ENCODE data around the gene ALPG.
"Not testable (repeated sequence)": the region's sequence is repeated elsewhere in the genome, so short reads cannot be mapped to it uniquely, and the experiment has no call there.

ALPG gene

GRCh38 chr2:232388324-232388891 lies 18.2 kb upstream of the ALPG start:
- DNase-seq, result no peak
- H3K27me3 ChIP-seq (ENCODE audit: insufficient read depth, low read depth, severe bottlenecking), result peaks cover 23% of the 10 kb centered on the region
- H3K4me3 ChIP-seq (ENCODE audit: low read depth, low read length), result no peak overlapping the region
- TF ChIP-seq, protein P1, sequence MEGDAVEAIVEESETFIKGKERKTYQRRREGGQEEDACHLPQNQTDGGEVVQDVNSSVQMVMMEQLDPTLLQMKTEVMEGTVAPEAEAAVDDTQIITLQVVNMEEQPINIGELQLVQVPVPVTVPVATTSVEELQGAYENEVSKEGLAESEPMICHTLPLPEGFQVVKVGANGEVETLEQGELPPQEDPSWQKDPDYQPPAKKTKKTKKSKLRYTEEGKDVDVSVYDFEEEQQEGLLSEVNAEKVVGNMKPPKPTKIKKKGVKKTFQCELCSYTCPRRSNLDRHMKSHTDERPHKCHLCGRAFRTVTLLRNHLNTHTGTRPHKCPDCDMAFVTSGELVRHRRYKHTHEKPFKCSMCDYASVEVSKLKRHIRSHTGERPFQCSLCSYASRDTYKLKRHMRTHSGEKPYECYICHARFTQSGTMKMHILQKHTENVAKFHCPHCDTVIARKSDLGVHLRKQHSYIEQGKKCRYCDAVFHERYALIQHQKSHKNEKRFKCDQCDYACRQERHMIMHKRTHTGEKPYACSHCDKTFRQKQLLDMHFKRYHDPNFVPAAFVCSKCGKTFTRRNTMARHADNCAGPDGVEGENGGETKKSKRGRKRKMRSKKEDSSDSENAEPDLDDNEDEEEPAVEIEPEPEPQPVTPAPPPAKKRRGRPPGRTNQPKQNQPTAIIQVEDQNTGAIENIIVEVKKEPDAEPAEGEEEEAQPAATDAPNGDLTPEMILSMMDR (IDR thresholded peaks at IDR 0.05; ENCODE audit: low read depth, low read length), result no peak
- H3K9me3 ChIP-seq (ENCODE audit: severe bottlenecking), result peaks cover 3% of the 10 kb centered on the region
- H3K27ac ChIP-seq, result no peak overlapping the region
- H3K36me3 ChIP-seq, result no peaks in the 10 kb centered on the region

DNA sequence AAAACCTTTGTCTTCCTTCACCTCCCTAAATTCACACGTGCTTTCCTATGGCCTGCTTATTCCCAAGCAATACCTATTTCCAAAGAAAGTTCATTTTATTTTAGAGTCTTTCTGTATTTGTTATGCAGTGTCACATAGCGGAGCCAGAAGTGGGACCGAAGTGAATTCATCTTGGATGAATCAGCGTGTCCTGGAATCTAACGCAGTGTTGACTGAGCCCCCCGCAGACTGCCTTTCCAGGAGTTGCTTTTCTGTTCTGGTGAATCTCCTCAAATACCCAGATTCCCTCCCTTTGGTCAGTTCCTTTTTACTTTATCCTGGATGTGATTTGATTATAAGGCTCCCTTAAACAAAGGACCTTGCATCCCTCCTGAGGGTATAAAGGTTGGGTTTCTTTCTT lies 17.3 kb upstream of the ALPG start:
- Histone ChIP-seq H3K27ac (no peak overlapping the region), H3K4me3 (ENCODE audit: low read depth, low read length) (no peak overlapping the region), H3K27me3 (ENCODE audit: insufficient read depth, low read depth, severe bottlenecking) (peaks cover 23% of the 10 kb centered on the region), H3K36me3 (no peaks in the 10 kb centered on the region), H3K9me3 (ENCODE audit: severe bottlenecking) (peaks cover 3% of the 10 kb centered on the region)
- DNase-seq, result no peak
- TF ChIP-seq, protein P1 (IDR thresholded peaks at IDR 0.05; ENCODE audit: low read depth, low read length), result no peak

DNA sequence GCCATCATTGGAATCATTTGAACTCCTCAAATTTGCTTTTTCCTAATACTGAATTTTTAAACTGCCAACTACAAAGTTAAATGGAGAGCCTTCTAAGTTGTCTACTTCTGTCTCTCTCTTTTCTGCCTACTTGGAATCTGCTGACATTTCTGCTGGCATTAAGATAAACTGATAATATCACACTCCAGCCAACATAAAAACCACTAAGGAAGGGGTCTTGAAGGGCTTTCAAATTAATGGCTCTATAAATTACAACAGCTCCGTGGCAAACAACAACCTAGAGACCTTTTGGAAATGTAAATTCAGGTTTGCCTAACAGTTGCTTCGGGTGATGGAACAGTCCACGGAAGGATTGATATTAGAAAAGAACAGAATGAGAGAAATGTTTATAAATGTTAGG lies 16.0 kb upstream of the ALPG start:
- no peaks in the 10 kb centered on the region for H3K36me3 ChIP-seq
- peaks cover 3% of the 10 kb centered on the region for H3K9me3 ChIP-seq (ENCODE audit: severe bottlenecking)
- TF ChIP-seq, protein P1 (IDR thresholded peaks at IDR 0.05; ENCODE audit: low read depth, low read length), result no peak
- H3K4me3 ChIP-seq (ENCODE audit: low read depth, low read length), result no peak overlapping the region
- no peak overlapping the region for H3K27ac ChIP-seq
- DNase-seq, result no peak
- peaks cover 19% of the 10 kb centered on the region for H3K27me3 ChIP-seq (ENCODE audit: insufficient read depth, low read depth, severe bottlenecking)

- Histone ChIP-seq H3K9me3 (ENCODE audit: severe bottlenecking) (no peaks in the 10 kb centered on the region), H3K27me3 (ENCODE audit: insufficient read depth, low read depth, severe bottlenecking) (no peaks in the 10 kb centered on the region), H3K36me3 (no peaks in the 10 kb centered on the region), H3K27ac (no peak overlapping the region), H3K4me3 (ENCODE audit: low read depth, low read length) (no peak overlapping the region)
- DNase-seq, result no peak
- TF ChIP-seq, protein P1 (IDR thresholded peaks at IDR 0.05; ENCODE audit: low read depth, low read length), result no peak
Measured at GRCh38 chr2:232393556-232393955, 13.1 kb upstream of the ALPG start.

DNA sequence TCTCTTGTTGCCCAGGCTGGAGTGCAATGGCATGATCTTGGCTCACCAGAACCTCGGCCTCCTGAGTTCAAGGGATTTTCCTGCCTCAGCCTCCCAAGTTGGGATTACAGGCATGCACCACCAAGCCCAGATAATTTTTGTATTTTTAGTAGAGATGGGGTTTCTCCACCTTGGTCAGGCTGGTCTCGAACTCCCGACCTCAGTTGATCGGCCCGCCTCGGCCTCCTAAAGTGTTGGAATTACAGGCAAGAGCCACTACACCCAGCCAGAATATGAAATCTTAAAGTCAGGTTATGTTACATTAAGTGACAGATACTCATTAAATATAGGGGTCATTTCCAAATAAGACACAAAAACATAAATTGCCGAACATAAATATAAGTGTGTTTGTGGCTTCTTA lies 12.2 kb upstream of the ALPG start:
- not testable (repeated sequence) for H3K36me3 ChIP-seq; H3K27me3 ChIP-seq (ENCODE audit: insufficient read depth, low read depth, severe bottlenecking); H3K27ac ChIP-seq; H3K4me3 ChIP-seq (ENCODE audit: low read depth, low read length); H3K9me3 ChIP-seq (ENCODE audit: severe bottlenecking); DNase-seq

DNA sequence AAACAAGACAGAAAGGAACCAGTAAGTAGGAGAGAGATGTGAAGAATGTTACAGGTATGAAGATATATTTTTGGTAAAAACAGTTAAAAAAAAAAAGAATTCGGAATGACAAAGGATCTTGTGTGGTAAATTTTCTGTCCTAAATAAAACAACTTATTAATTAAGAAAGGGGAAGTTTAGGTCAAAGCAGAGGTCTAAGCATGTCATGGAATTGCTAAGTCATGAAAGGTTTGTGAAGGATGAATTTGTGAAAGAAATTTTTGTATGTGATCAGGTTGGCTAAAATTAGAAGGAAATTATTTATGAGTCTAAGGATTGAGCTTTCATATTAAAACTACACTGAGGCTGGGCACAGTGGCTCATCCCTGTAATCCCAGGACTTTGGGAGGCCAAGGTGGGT lies 11.1 kb upstream of the ALPG start:
- Histone ChIP-seq H3K27me3 (ENCODE audit: insufficient read depth, low read depth, severe bottlenecking) (no peaks in the 10 kb centered on the region), H3K36me3 (no peaks in the 10 kb centered on the region), H3K27ac (no peak overlapping the region), H3K4me3 (ENCODE audit: low read depth, low read length) (no peak overlapping the region), H3K9me3 (ENCODE audit: severe bottlenecking) (no peaks in the 10 kb centered on the region)
- TF ChIP-seq, protein P1 (IDR thresholded peaks at IDR 0.05; ENCODE audit: low read depth, low read length), result no peak
- no peak for DNase-seq
